NCI-H1092 treated with DMSO at 0.1 percent for 48 hours (cell line): Measurements from ENCODE around the gene FGFR4.

Experiments
- DNase-seq: peaks from one replicate; lab custom pipeline; 2025; lab: John Stamatoyannopoulos, UW

The FGFR4 gene

DNA sequence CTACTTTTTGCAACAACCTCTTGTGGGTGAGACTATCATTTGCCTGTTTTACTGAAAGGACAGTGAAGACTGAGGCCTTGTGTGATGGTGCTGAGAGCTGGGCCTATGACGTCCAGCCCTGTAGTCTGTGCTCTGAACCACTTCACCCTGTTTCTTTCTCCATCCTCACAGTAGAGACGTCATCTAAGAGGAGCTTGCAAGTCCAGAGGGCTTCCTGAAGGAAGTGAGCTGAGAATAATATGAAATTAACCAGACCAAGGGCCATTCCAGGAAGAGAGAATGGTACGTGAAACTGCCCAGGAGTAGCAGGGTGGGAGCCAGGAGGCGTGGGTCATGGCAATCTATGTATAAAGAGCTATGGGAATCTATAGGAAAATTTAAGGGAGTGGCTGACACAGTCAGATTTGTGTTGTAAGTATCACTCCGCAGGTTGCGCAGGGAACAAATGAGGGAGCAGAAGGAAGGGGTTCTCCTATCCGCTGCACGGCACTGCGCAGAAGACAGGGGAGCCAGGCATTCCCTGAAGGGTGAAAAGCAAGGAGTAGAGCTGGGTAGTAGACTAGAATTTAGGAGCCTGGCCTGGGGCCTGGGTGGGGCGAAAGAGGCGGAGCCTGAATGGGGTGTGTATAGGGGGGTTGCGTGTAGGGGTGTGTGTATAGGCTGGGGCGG, 596 bp upstream of the FGFR4 start:
- no peak for DNase-seq

DNA sequence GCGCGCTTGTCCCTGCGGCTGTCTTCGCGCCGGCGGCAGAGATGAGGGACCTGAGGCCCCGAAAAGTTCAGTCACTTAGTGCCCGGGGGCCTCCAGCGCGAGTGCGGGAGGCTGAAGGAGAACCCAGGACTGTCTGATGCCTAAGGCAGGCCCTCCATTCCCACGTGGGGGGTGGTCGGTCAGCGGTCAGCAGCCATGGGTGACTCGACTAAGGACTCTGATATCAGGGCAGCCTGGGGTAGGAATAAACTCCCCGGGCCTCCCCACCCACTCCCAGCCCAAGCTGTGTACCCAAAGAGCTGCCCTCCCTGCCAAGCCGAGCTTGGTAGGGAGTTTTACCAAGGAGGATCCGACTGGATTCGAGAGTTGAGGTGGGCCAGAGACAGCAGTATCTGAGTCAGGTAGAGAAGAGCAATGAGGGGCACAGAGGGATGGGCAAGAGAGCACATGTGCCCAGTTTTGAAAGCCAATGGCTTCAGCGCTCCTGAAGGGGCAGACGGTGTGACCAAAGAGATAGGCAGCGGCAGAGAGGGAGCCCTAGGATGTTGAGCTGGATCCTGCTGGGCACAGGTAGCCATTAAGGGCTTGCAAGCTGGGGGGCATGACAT, 787 bp downstream of the FGFR4 start:
- DNase-seq = no peak

DNA sequence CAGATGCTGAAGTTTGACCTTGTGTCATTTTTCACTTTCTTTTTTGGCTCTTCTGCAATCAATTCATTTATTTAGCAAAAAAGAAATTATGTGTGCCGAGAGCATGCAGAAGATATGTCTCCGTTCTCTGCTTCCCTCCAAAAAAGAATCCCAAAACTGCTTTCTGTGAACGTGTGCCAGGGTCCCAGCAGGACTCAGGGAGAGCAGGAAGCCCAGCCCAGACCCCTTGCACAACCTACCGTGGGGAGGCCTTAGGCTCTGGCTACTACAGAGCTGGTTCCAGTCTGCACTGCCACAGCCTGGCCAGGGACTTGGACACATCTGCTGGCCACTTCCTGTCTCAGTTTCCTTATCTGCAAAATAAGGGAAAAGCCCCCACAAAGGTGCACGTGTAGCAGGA, 2.4 kb downstream of the FGFR4 start:
- DNase-seq = no peak

DNA sequence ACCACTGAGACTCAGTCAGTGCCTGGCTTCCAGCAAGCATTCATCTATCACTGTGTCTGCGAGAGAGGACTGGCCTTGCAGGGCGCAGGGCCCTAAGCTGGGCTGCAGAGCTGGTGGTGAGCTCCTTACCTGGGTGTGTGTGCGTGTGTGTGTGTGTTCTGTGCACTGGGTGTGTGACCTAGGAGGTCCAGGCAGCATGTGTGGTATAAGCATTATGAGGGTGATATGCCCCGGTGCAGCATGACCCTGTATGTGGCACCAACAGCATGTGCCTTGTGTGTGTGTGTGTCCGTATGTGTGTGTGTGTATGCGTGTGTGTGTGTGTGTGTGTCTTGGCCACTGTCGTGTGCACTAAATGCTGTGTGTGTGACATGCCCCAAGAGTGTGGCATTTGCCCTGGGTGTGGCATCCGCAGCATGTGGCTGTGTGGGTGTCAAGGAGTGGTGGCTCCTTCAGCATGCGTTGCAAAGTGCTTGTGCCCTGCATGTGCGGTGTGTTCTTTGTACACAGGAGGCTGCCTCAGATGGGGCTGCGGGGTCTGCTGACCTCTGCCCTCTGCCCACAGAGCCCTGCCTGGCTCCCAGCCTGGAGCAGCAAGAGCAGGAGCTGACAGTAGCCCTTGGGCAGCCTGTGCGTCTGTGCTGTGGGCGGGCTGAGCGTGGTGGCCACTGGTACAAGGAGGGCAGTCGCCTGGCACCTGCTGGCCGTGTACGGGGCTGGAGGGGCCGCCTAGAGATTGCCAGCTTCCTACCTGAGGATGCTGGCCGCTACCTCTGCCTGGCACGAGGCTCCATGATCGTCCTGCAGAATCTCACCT, 3.3 kb downstream of the FGFR4 start:
- no peak for DNase-seq

DNA sequence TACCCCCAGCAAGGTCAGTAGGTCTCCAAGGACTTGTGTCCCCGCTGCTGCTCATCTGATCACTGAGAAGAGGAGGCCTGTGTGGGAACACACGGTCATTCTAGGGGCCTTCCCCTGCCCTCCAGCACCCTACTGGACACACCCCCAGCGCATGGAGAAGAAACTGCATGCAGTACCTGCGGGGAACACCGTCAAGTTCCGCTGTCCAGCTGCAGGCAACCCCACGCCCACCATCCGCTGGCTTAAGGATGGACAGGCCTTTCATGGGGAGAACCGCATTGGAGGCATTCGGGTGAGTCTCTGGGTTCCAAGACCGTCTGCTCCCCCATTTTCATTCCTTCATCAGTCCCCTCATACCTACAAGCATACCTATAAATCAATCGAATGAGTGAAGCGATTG, 4.1 kb downstream of the FGFR4 start:
- no peak for DNase-seq

- no peak for DNase-seq
Observed at GRCh38 chr5:177091232-177091631, 4.5 kb downstream of the FGFR4 start.

- no peak for DNase-seq
Observed at GRCh38 chr5:177092178-177093081, 5.7 kb downstream of the FGFR4 start.

DNA sequence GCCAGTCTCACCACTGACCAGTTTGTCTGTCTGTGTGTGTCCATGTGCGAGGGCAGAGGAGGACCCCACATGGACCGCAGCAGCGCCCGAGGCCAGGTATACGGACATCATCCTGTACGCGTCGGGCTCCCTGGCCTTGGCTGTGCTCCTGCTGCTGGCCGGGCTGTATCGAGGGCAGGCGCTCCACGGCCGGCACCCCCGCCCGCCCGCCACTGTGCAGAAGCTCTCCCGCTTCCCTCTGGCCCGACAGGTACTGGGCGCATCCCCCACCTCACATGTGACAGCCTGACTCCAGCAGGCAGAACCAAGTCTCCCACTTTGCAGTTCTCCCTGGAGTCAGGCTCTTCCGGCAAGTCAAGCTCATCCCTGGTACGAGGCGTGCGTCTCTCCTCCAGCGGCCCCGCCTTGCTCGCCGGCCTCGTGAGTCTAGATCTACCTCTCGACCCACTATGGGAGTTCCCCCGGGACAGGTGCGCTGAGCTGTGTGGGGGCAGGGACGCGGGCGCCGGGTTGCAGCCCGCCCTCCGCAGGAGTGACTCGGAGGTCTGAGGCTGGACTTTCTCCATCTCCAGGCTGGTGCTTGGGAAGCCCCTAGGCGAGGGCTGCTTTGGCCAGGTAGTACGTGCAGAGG, 6.5 kb downstream of the FGFR4 start:
- no peak for DNase-seq

- no peak for DNase-seq
Observed at GRCh38 chr5:177093803-177094202, 7.1 kb downstream of the FGFR4 start.

- DNase-seq = no peak
Observed at GRCh38 chr5:177094224-177095087, 7.7 kb downstream of the FGFR4 start.

- no peak for DNase-seq
Observed at GRCh38 chr5:177095088-177095669, 8.5 kb downstream of the FGFR4 start.

DNA sequence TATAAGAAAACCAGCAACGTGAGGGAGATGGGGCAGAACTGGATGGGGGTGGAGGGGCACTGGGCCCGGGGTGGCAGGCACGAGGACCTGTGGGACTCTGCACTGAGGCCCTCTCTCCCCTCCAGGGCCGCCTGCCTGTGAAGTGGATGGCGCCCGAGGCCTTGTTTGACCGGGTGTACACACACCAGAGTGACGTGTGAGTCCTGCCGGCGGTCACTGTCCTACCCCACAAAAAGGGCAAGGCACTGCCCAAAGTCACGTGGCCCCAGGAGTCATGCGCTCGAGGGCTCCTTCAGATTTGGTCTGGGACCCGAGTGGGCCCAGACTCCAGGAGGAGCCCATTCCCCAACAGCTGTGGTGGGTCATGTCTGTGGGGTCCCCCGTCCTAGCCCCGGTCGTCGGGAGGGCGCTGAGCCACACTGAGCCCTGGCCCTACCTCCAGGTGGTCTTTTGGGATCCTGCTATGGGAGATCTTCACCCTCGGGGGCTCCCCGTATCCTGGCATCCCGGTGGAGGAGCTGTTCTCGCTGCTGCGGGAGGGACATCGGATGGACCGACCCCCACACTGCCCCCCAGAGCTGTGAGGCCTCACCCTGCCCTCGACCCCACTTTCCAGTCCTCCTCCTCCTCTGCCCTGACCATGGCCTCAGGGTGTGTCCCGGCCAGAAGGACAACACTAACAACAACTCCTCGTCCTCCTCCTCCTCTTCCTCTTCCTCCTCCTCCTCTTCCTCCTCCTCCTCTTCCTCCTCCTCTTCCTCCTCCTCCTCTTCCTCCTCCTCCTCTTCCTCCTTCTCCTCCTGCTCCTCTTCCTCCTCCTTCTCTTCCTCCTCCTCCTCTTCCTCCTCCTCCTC, 9.7 kb downstream of the FGFR4 start:
- no peak for DNase-seq

DNA sequence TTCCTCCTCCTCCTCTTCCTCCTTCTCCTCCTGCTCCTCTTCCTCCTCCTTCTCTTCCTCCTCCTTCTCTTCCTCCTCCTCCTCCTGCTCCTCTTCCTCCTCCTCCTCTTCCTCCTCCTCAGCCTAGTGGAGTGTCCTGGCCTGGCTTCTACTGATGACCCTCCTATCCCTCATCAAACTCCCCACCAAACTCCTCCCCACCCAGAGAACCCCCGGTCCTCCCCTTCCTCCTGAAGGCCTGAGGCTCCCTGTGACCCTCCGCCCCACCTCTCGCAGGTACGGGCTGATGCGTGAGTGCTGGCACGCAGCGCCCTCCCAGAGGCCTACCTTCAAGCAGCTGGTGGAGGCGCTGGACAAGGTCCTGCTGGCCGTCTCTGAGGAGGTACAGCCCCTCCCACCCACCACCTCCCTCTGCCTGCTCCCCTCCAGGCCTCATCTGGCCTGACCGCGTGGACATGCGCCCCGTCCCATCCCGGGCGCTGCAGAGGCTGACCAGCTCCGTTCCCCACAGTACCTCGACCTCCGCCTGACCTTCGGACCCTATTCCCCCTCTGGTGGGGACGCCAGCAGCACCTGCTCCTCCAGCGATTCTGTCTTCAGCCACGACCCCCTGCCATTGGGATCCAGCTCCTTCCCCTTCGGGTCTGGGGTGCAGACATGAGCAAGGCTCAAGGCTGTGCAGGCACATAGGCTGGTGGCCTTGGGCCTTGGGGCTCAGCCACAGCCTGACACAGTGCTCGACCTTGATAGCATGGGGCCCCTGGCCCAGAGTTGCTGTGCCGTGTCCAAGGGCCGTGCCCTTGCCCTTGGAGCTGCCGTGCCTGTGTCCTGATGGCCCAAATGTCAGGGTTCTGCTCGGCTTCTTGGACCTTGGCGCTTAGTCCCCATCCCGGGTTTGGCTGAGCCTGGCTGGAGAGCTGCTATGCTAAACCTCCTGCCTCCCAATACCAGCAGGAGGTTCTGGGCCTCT, 10.6 kb downstream of the FGFR4 start:
- no peak for DNase-seq

GRCh38 chr5:177098120-177098469, 11.4 kb downstream of the FGFR4 start:
- no peak for DNase-seq

GRCh38 chr5:177098470-177099141, 11.9 kb downstream of the FGFR4 start:
- DNase-seq = no peak

- no peak for DNase-seq
Observed at GRCh38 chr5:177099422-177100093, 12.8 kb downstream of the FGFR4 start.

- DNase-seq = no peak
Observed at GRCh38 chr5:177100714-177101121, 14.0 kb downstream of the FGFR4 start.
